Frontal cortex (tissue), 4 donors: Measurements from ENCODE around the gene TBCD. TPM values are rescaled to one million over a fixed set of nuclear protein-coding genes. Genes with fewer than 3 reads are reported as not detected.

Experiments
- DNase-seq, 2 donors: peaks; one replicate each; pipeline ENCODE4 v3.0.0; 2012; ENCODE audit warnings: low spot score in 2 of 2
- FAIRE-seq: peaks from 2 replicates; lab custom pipeline; 2012; peaks lifted over from hg19 to GRCh38; lab: Jason Lieb, UNC
- total RNA-seq: library from RNA; depleted of rRNA; stranded (reverse); fragments of >200 nt; gene quantifications from one replicate; pipeline ENCODE4 v1.2.3, GENCODE V29; 2014
- donor health status: control.
- donor health status: control.
- donor health status: control.

TBCD gene
- total RNA-seq, 1 donor from 2014 or later = 73.8 TPM

DNA sequence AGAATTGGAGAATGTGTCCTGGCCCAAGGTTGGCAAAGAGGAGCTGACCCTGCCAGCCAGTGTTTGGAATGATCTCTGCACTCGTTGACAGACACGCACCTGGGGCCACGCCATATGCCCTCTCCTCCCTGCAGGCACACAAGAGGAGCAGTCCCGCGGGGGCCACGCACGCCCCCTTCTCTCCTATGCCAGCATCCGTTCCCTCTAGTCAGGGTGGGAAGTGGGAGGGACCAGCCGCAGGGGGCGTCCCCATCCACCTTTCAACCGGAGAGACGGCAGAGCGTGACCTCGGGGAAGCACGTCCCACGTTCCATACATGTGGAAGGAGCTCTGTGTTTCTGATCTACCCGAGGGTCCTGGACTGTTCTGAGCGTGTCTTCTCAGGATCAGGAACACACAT, 174.9 kb downstream of the TBCD start:
- no peak for DNase-seq
- no peak for FAIRE-seq

GRCh38 chr17:82927311-82927660, 175.4 kb downstream of the TBCD start:
- DNase-seq (no peak), FAIRE-seq (no peak)

- FAIRE-seq (no peak), DNase-seq (no peak)
Observed at GRCh38 chr17:82927661-82928601, 176.1 kb downstream of the TBCD start.

DNA sequence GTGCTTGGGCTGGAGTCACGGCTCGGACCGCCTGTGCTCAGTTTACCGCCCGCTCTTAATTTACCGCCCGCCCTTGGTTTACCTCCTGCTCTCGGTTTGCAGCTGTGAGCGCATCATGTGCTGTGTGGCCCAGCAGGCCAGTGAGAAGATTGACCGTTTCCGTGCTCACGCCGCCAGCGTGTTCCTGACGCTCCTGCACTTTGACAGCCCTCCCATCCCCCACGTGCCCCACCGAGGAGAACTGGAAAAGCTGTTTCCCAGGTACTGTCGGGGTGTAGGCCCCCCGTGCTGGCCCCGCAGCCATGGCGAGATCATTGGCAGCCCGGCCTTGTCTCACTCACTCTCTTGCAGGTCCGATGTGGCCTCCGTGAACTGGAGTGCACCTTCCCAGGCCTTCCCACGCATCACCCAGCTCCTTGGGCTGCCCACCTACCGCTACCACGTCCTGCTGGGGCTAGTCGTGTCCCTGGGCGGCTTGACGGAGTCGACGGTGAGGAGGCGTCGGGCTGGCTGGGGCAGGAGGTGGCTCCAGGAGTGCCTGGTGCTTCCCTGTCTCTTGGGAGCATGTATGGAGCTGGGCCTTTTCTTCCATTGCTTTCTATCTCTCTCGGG, 177.3 kb downstream of the TBCD start:
- no peak for DNase-seq
- no peak for FAIRE-seq

GRCh38 chr17:82929676-82930042, 177.8 kb downstream of the TBCD start:
- FAIRE-seq (no peak), DNase-seq (no peak)

DNA sequence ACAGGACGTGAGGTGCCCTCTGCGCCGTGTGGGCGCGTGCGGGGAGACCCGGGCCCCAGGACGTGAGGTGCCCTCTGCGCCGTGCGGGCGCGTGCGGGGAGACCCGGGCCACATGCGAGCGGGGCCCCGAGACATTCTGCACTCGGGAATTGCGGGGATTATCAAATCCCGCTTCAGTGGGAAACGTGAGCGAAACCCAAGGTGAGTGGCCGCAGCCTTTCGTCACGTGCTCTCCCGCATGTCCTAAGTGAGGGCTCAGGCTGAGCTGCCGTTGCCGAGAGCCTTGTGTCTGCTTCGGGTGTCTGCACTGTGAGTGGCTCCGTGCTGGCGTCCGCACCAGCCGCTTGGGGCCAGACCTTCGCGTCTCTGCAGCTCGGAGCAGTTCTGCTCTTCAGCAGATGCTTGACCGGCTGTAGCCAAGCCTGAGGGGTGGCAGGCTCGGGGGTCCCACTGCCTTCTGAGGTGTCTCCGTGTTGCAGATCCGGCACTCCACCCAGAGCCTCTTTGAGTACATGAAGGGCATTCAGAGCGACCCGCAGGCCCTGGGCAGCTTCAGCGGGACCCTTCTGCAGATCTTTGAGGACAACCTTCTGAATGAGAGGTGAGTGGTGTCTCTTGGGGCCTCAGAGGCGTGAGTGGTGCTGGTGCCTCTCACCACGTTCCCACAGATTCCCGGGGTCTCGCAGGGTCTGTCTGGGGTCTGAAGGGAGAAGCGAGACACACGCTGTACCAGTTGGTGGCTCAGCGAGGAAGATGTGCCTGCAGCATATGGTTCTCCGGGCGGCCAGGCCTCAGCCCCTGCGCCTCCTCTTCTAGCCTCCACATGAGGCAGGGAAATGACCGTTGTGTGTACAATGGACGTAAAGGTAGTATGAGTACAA, 178.4 kb downstream of the TBCD start:
- DNase-seq (no peak), FAIRE-seq (no peak)

DNA sequence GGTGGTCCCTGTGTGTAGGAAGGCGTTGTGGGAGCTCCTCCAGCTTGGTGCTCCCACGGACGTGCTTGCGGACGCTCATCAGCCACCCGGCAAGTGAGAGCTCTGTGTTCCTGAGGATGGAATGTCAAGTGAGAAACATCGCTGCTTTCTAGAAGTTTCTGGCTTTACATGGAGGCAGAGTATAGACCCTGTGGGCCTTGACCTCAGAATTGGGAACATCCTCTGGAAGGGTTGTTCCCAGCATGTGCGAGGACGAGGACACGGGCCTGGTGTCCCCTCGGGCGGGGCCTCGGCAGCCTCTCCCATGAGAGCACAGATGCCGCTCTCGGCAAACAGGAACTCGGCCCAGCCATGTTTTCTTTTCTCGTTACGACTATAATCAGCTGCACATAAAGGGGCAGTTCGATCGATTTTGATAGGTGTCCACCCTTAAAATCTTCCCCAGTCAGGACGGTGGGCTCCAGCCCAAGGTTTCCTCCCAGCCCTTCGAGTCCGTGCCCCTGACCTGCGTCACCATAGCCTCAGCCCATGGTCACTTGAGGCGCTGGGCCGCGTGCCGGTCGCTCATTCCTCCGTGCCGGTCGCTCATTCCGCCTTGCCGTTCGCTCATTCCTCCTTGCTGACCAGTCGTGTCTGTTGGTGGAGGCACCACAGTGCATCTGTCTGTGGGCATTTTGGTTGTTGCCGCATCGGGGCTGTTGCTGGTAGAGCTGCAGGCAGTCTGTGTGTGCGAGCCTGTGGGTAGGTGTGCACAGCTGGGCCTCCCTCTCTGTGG, 179.2 kb downstream of the TBCD start:
- DNase-seq (no peak), FAIRE-seq (no peak)

DNA sequence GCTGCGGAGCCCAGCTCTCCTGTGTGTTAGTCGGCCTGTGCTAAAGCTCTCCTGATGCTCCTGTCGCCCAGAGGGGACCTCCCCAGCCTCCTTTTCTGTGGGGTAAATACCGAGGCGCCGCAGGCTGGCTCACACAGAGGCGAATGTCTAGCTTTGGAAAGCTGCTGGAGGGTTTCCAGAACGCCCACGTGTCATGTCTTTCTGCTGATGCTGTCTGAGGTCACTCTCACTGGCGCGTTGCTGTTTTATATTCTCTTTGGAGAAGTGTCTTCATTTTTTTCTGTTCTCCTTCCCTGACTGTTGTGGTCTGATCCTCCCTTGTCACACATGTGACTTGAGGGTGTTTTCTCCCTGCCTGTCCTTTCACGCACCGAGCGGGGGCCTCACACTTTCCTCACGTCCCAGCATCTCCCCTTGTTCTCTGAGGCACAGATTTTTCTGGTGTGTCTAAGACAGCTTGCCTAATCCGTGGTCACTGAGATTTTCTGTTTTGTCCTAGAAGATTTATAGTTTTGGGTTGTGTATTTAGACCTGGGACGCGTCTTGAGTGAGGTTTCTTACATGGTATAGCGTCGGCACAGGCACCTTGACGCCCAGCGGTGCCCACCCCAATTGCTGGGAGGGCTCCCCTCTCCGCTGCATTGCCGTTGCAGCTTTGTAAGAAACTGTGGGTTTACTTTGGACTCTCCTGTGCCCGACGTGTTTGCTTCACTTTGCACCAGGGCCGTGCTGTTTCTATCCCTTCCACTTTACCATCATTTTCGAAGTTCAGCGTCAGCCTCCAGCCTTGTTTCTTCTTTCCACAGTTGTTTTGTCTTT, 180.0 kb downstream of the TBCD start:
- DNase-seq (peak; percentile 49 to 75), FAIRE-seq (no peak)

DNA sequence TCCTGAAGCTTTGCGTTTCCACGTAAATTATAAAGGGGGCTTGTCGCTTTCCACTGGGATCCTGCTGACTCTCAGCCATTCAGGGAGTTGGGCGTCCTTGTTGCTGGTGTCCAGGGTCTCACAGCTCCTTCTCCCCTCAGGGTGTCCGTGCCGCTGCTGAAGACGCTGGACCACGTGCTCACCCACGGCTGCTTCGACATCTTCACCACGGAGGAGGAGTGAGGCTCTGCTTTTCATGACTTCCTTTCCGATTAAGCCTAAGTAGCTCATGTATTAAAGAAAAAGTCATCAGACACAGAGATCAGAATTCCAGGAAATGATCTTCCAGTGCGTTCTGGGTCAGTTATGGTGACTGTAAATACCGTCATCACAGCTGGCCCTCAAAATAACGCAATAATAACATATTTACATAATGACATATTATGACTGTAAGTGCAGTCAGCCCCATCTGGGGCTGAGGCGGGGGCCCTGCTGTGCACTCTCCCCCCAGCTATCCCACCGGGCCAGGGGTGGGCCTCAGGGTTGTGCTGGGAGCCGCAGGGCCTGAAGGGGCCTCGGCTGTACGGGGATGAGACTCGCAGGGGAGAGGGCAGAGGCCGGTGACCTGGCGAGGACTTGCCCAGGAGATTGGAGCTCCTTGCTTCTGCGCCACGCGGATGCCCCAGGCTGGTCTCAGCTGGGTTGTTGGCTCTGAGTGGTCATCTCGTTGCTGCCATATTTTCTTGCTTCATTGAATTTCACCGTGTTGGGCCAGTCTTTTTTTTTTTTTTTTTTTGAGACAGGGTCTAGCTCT, 180.8 kb downstream of the TBCD start:
- FAIRE-seq (no peak), DNase-seq (no peak)

DNA sequence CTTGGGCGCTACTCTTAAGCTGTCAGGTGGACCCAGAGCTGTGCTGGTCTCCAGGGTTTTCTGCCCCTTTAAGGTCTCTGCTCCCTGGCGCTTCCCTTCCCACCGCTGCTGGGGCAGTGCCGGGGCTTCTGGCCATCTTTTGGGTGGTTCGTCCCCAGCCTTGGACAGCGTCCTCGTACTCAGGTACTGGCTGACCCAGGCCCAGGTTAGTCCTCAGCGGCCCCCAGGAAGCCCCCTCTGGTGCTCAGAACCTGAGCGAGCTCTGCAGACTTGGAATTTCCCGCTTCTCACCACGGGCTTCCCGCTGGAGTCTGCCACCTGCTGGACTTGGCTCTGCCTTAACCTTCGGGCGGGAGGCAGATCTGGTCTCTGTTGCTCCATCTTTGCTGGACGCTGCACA, 182.0 kb downstream of the TBCD start:
- DNase-seq (no peak), FAIRE-seq (no peak)

DNA sequence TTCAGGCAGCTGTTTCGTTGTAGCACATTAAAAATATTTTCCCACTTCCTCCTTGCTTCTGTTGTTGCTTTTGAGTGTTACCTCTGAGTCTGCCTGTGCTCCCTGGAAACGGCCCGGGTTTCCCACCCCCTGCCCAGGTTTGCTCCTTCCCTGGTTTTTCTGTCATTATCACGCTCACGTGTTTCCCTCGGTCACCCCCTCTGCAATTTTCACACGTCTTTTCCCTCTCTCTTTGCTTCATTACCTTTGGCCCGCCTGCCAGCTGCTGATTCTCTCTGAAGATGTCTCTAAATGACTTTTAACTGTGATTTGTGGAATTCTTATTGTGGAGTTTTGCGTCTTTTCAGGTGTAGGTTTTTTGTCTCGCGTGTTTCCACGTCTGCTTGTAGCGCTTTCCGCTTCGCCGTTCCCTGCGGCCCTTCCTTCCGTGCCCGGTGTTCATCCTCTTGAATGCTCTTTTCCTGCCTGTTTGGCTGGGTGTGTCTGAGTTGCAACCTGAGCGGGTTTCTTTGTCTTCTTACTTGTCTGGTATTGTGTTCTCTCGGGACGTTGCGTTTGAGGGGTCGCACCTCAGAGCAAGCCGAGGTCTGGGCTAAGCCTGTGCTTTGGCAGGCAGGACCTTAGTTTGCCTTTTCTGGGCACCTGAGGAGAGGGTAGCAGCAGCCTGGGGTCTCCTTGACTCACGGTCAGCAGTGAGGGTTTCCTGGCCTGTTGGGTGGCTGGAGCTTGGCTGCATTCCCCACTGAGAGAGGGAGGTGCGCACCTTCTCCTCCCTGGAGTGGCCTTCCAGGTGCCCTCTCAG, 184.3 kb downstream of the TBCD start:
- FAIRE-seq = no peak
- no peak for DNase-seq

DNA sequence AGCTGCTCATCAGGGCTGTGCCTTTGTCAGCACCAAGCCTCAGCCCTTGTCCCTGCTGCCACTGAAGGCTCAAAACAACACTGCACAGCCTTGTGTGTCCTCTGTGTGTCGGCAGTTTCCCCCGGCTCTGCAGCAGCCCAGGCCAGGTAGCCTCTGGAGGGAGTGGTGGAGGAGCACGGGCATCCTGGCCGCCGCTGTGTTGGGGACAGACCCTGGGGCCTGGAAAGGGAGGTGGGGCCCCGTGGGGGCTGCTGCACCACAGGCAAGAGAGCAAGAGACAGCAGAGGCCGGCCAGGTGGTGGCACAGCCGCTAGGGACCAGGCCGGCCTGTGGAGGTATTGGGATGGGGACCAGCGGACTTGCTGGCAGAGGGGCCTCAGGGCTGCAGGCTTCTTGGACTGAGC, 184.9 kb downstream of the TBCD start:
- FAIRE-seq (no peak), DNase-seq (no peak)

- FAIRE-seq (no peak), DNase-seq (no peak)
Observed at GRCh38 chr17:82937411-82938371, 185.8 kb downstream of the TBCD start.

- FAIRE-seq (no peak), DNase-seq (no peak)
Observed at GRCh38 chr17:82938486-82938872, 186.6 kb downstream of the TBCD start.

DNA sequence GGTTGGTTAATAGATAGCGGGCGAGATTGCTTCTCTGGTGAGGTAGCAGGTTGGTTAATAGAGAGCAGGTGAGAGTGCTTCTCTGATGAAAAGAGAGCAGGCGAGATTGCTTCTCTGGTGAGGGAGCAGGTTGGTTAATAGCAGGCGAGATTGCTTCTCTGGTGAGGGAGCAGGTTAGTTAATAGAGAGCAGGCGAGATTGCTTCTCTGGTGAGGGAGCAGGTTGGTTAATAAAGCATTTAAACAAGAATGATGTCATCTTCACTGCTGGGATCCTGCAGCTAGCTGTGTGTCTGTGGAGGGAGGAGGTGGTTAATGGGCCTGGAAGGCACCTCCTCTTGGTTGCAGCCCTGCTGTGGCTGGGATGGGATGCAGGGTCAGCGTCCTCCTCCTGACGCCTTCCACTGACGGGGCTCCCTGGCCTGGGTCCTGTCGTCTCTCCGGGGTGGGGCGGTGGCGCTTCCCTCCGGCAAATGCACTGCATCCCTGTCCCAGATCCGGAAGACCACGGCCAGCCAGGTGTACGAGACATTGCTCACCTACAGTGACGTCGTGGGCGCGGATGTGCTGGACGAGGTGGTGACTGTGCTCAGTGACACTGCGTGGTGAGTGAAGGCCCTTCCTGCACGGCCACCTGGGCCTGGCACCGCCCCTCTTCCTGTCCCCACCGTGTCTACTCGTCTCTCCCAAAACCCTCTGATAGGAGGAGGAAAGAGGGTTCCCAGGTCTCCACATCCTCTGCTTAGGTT, 187.2 kb downstream of the TBCD start:
- FAIRE-seq = no peak
- no peak for DNase-seq
